NCI-H2227 treated with DMSO at 0.1 percent for 48 hours (cell line): ENCODE results near the gene SNX19.

ENCODE experiments used
- DNase-seq: peaks from one replicate; lab custom pipeline; 2025; lab: John Stamatoyannopoulos, UW

SNX19 gene

DNA sequence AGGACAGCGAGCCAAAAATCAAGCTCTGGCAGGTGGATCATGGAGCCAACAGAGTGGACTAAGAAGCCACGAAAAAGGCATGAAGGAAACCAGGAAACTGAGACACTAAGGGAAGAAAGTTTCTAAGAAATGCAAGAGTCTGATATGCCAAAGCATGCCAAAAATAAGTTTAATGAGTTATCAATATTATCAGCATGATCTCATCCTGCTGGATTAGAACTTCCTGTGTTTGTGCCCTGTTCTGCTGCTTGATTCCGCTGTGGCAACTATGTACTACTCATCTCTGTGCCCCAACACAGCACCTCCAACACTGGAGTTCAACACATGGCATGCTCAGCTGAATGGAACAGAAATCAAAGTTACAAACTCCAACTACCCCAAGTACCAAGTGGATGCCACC lies 10.8 kb downstream of the SNX19 start:
- no peak for DNase-seq

DNA sequence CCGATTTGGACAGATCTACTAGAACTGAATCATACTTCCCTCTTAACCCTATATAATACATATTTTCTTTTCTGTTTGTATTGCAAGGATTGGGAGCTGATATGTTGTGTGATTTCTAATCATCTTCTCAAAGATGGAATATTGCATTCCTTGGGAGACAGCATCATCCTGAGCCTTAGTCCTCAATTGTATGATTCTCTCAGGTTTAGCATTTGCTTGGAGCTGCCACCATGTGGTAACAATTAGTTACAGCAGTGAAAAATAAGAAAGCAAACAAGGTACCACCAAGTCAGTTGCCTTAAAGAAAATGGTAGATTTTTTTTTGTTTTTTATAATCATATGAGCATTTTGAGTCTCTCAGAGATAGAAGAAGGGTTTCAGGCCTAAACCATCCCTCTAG lies 11.9 kb downstream of the SNX19 start:
- no peak for DNase-seq

DNA sequence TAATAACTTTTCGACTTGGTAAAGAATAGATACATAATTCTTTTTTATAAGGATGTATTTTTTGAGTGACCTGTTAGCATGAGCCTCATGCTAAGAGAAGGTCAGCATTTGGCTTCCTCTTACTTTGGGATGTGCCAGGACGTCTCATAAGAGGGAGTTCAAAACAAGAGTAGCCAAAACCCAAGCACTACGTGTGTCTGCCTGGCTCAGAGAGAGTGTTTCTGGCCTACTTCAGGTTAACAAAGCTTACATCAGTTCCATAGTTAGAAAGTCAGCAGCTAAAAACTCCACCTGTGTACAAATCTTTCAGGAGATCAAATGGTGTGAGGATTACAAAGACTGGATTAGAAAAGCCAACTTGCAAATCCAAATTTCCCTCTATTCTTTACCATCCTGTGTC lies 13.9 kb downstream of the SNX19 start:
- no peak for DNase-seq

DNA sequence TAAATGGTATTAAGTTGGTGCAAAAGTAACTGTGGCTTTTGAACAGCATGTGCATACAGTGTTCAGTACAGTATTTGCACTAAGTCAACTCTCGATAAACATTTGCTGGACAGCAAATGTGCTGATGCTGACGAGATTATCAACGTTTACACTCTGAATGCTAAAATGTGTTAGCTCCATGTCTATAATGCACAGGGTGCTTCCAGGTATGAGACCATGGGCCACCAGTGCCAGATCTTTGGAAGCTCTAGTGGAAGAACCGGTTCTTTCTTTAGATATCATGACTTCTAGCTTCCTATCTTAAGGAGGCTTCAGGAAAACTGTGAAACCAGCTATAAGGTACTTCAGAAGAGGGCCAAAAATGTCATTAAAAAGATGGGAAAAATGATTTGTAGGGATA lies 17.2 kb downstream of the SNX19 start:
- no peak for DNase-seq

DNA sequence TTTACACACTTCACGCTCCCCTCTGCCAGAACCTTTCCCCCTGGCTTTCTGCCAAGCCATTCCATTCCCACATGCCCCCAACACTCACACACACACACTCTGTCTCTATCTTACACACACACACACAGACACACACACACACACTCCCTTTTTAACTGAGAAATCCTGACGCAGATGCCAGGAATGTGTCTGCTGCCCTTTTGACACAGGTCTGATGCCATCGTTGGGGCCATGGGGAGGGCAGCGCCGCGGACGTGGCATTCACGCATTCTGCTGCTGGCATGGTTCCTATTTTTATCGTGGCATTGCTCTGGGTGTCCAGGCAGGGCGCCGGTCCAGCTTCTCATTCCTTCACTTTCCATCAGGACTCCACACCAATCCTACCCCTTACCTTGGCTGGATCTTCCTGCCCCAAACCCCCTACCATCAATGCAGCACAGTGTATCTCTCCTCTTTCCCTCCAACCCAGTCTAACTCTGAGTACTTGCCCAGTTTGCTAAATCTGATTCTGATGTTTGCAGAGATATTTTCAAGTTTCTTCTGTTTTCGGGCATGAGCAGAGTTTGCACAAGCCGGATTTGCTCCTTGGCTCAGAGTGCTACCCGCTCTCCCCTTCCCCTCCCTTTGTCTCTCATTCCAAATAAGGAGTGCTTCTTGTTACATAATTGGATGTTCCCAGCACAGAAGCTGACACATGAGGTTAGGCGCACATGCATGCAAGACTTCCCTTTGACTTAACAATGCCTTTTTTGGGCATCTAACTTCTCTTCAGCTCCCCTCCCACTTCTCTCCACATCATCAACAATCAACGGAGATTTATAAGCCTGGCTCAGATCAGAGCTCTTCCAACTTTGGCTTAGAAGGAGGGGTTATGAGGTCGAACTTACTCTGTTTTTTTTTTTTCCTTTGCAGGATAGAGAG lies 18.8 kb downstream of the SNX19 start:
- peak; percentile 35 for DNase-seq

DNA sequence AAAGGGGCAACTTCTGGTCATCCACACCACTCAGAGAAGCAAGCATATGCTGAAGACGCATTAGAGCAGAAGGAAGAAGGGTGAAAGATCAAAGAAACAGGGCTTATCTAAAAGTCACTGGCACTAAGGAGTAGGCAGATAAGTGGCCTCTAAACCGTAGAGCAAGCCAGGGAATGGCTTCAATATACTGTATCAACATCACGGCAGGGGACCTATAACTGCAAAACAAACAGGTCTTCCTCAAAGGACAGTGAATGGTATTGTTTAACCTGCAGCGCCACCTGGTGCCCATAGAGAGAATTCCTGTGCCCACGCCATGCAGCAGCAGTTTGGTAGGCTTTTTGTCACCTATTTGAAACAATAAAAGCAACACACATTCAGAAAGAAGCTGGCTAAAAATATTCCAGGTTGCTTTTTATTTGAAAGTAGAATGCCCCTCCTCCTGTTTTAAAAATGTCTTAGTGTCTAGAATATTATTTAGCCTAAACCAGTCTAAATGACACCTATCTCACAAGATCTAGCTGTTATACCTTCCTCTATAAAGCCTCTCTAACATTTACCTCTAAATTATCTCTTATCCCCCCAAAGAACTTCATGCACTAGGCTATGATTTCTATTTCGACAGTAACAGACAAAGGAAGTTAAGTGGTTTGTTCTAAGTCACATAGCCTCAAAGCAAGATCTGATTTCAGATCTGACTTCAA lies 21.8 kb downstream of the SNX19 start:
- DNase-seq, result peak; percentile 75

DNA sequence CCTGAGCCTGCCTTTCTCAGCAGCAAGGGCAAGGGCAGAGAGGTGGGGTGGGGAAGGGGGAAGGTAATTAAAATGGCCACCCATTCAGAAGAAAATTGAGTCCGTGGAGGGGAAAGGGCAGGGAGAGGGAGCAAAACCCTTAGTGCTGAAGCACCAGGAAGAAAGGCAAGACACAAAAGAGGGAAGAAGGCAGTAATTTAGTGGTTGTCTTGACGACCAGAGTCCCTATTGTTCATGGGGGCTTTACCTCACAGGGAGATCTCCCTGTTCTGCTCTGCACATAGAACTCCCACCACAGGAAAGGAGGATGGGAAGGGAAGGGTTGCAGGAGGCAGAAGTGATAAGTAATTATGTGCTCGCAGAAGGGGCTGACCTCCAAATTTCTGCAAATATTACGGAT lies 23.4 kb downstream of the SNX19 start:
- DNase-seq, result peak; percentile 75

DNA sequence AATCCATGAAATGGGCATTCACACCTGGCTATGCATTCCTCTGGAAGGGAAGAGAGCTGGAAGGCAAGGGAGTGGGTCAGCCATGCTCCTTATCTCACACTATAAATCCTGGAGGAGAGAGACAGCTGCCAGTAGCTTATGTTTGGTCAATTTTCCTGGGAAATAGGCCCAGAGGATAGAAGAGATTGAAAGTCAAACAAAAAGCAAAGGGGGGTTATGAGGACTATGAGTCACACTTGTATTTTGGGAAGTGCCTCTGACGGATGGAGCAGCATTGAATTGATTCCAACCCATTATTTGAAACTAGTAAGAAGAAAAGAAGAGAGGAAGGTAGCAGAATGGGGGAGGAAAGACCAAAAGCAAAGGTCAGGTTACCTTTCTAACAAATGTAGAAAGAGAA lies 25.0 kb downstream of the SNX19 start:
- no peak for DNase-seq

DNA sequence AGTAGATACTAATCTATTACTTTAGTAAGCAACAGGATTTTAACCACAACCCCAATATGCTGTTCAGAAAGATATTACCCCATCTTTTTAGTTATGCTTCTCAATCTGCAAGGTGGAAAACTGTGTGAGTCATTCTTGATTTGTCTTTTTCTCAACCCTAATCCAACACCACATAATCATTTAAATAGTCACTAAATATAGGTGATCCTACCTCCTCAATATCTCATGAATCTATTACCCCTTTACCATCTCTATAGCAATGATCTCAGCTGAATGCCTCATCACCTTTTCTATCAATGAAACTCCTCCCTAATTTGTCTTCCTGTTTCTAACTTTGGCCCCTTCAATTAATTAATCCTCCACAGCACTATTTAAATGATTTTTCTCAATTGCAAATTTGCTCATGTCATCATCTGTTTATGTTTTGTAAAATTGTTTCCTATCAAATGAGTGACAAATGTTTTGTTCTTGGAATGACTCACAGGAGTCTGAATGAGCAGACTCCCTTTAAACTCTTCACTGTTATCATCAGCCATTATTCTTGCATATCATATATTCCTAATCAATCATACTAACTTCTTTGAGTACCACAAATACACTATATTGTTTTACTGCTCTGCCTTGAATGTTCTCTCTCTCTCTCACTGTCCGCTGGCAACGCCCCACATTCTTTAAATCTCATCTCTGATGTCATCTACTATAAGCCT lies 26.1 kb downstream of the SNX19 start:
- DNase-seq, result no peak

DNA sequence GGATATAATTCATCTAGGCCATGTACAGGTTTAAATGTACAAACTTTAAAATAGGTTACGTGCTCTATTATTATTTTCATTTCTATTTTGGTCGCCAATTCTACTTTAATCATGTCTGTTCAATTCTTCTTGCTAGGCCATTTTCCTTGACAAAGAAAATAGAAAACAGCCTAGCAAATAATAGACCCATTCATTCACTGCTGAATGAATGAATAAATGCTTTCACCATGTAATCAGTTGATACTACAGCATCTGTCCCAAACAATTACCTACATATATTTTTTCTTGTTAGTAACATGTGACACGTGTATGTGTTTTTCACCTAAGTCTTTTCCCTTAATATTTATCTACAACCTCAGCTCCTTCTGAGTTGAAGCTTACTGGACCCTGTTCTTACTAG lies 27.5 kb downstream of the SNX19 start:
- DNase-seq, result no peak

DNA sequence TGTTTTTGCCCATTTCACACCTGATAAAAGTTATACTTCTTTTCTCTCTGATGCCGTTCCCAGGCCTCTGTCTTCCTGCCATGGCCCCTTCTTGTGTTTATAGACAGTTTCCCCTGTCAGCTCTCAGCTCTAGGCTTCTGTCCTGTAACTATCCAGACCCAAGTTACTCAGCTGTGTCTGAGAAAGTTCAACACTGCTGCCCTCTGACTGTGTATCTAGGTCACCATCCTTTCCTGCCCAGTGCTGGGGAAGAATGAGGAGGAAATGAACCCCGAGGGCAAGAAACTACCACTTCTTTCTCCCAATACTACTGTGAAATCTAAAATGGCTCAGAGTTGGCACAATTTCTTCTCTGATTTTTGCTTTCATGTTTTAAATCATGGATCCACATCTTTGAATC lies 29.6 kb downstream of the SNX19 start:
- no peak for DNase-seq

DNA sequence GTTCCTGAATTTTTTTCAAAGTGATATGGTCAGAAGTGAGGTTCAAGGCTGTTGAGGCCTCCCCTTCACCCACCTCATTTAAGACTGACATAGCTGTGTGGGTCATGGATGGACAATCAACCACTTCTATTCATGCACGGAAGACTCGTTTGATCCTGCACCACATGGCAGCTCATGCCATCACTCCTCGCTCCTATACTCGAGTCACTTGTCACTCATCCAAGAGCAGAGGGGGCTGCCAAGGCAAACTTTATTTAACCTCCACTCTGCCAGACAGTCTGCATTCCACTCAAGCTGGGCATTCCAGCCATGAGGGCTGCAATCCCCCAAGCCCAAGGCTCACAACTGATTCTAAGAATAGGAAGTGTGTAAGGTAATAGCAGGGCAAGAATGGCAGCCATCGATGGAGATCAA lies 34.1 kb downstream of the SNX19 start:
- DNase-seq, result no peak

DNA sequence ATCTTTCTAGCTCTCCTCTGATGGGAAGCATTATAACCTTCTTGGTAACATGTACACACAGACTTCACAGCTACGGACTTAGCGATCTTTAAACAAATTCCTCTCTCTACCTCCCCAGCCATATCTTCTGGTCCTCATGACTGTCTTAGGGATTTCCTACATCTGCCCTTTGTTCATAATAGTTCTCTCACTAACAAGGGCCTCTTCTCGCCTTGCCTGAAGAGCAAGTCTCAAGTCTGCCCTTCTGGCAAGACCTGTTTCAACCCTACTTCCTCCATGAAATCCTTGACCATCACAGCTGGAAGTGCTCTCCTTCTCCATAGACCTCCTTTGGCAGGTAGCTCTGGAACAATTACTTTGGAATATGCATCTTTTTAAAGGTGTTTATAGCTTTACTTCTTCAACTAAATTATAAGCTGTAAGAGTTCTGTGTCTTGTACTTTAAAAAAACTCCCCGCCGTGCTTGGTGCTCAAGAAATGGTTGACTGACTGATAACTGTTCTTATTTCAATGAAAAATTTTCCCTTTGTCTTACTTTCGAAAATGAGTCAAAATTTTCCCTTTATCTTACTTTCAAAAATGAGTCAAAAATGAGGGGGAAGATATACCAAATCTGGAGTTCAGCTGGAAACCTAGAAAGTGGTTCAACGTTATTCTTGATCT lies 34.7 kb downstream of the SNX19 start:
- no peak for DNase-seq

DNA sequence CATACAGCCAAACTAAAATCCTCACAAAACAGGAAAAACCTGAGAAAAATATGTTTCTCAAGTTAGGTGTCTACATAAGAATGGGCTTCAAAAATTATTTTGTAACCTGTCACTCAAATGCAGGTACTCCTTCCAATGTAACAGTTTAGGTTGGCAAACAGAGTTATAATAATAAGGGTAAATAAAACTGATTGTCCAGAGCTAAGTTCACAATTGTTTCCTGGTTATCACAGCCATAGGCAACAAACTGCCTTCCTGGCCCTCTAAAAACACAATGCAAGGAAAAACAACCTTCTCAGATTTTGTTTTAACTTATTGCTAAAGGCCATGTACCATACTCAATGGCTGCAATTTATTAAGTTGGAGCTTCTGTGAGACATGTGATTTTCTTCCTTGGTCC lies 36.4 kb downstream of the SNX19 start:
- no peak for DNase-seq

DNA sequence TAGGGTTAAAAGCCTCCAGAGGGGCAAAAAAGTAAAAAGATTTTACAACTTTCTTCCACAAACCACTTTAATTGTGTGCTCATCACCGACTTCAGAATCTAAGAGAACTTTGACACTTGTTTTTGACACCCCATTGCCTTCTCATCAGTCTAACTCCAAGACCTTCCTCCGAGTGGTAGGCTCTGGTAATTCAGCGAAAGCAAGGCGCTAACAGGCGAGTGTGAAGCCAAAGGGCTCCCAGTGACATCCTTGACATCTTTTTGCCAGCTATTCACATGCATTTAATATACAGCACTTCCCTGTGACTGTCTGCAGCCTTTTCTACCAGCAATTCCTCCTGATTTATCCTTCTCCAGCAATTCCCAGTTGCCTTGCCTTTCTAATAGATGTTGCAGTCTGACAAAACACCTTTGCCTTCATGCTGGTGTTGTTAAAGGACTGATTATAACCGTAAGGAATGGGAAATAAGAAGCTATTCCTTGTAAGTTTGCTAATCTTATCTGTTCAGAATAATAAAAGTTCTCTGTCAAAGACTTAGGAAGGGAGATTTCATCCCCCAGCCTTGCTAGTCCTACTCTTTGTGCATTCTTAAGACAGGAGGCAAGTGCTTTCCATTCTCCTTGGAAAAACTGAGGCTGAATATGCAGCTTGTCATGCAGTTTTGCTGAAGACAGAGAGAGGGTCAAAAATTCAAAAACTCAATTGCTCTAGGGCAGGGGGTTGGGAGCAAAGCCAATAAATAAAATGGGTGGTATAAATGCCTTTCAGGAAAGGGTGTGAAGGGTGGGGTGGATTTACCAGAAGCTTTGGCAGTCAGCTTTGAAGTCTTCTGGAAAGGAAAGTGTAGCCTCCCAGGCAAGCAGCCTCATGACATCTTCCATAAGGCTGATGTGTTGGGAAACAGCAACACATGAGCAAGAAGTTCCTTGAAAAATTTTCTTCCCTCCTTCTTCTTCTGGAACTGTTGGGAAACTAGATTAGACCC lies 39.1 kb downstream of the SNX19 start:
- DNase-seq, result no peak

DNA sequence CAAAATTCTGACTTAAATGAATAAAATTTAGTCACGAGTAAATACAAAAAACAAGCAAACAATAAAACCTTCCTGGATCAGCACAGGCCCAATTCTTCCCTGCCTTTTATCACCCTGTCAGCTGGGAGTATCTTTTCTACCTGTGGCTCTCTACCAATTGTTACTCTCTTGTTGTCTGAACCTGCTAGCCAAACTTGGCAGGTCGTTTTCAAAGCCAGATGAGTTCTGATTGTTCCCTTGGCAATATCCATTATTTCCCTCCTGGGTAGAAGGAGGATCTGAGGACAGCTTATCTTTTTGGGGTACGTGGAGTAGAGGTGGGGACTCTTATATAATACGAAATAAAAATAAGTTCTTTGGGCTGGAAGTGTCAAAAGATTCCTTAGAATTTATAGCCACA lies 40.2 kb downstream of the SNX19 start:
- DNase-seq, result no peak

DNA sequence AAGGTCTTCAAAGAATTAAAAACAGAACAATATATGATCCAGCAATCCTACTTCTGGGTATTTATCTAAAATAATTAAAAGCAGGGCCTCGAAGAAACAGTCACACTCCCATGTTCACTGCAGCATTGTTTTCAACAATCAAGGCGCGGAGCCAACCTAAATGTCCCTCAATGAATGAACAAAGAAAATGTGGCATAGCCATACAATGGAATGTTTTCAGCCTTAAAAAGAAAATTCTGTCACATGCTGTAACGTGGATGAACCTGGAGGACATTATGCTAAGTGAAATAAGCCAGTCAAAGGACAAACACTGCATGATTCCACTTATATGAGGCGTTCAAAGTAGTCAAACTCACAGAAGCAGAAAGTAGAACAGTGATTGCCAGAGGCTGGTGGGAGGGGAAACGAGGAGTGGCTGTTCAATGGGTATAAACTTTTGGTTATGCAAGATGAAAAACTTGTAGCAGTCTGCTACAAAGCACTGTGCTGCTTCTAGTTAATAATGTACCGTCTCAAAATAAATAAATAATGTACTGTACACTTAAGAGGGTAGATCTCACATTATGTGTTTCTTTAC lies 41.2 kb downstream of the SNX19 start:
- DNase-seq, result no peak

DNA sequence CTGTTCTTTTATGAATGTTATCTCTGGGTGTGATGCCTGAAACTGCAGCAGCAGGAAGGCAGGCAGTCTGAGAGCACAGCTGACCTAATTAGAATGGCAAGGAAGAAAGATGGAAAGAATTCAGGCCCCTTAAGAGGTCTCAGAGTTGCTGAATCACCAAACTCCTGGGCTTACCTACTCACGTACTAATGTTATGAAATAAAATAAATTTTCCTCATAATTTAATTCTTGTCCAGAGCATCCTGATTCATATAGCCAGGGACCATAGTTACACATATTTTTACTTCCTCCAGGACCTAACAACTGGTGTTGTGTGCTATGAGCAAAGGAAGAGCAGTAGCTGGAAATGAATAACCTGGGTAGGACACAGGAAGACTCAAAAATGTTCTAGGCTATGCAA lies 41.9 kb downstream of the SNX19 start:
- no peak for DNase-seq

DNA sequence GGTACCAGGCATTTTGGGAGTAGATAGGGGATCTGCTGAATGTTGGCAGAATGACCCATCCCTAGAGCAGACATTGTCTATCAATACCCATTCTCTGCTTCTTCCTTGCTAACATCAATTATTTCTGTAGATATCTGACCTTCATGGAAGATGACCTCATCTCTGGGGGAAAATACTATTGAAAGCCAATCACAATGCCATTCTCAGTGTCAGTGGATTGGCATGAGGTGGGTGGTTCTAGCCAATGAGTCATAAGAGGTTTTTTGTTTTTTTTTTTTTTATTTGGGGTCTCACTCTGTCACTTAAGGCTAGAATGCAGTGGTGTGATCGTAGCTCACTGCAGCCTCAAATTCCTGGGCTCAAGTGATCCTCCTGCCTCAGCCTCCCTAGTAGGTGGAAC lies 42.5 kb downstream of the SNX19 start:
- no peak for DNase-seq

DNA sequence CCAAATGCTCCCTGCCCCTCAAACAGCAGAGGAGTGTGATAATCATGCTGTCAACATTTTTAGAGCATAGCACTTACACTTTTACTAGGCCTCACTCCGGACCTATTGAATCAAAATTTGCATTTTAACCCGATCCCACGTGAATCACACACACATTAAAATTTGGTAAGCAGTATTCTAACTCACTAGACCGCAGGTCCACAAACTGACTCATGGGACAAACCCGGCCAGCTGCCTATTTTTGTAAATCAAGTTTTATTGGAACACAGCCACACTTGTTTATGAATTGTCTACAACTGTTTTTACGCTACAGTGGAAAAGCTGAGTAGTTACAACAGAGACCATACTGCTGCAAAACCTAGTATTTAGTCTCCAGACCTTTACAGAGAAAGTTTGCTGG lies 43.3 kb downstream of the SNX19 start:
- DNase-seq, result no peak

DNA sequence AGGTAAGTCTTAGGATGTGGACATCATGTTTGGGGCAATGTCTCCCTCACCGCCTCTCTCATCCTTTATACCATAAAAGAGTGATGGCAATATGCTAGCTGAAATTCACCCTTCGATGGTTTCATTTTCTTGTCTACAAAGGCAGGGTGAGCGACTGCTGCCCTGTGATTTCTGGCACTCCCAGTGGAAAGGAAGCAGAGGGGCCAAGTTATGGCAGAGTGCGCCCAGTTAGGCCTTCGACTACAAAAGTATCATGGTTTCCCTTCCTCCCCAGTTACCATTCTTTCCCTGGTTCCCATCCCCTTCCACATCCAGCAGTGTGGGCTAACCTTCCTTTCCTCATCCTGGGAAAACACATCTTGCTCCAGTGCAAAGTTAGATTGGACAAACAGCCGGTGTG lies 43.8 kb downstream of the SNX19 start:
- DNase-seq, result no peak
